Fibroblast of skin of right biceps (primary cell): ENCODE data around the gene SUPT16H.
"Not testable (repeated sequence)": the region's sequence is repeated elsewhere in the genome, so short reads cannot be mapped to it uniquely, and the experiment has no call there.

ENCODE experiments used
- DNase-seq: peaks from one replicate; pipeline ENCODE4 v3.0.0-alpha.2; 2013

SUPT16H gene

GRCh38 chr14:21356511-21356910 lies 27.3 kb downstream of the SUPT16H start:
- DNase-seq, result no peak

- no peak for DNase-seq
Measured at GRCh38 chr14:21352587-21352986, 31.2 kb downstream of the SUPT16H start.

- no peak for DNase-seq
Measured at GRCh38 chr14:21350539-21350938, 33.3 kb downstream of the SUPT16H start.

- no peak for DNase-seq
Measured at GRCh38 chr14:21347201-21347600, 36.6 kb downstream of the SUPT16H start.

- peak; percentile 7 for DNase-seq
Measured at GRCh38 chr14:21346532-21347135, 37.2 kb downstream of the SUPT16H start.

GRCh38 chr14:21343035-21343794 lies 40.6 kb downstream of the SUPT16H start:
- no peak for DNase-seq

- no peak for DNase-seq
Measured at GRCh38 chr14:21334202-21334906, 49.5 kb downstream of the SUPT16H start.

- no peak for DNase-seq
Measured at GRCh38 chr14:21332950-21333349, 50.9 kb downstream of the SUPT16H start.

- DNase-seq, result no peak
Measured at GRCh38 chr14:21326972-21327371, 56.8 kb downstream of the SUPT16H start.

- no peak for DNase-seq
Measured at GRCh38 chr14:21322716-21323115, 61.1 kb downstream of the SUPT16H start.

GRCh38 chr14:21320913-21321312 lies 62.9 kb downstream of the SUPT16H start:
- no peak for DNase-seq

GRCh38 chr14:21317398-21317797 lies 66.4 kb downstream of the SUPT16H start:
- DNase-seq, result no peak

GRCh38 chr14:21313512-21313911 lies 70.3 kb downstream of the SUPT16H start:
- no peak for DNase-seq

- no peak for DNase-seq
Measured at GRCh38 chr14:21311614-21312013, 72.2 kb downstream of the SUPT16H start.

- no peak for DNase-seq
Measured at GRCh38 chr14:21309956-21310355, 73.9 kb downstream of the SUPT16H start.

- no peak for DNase-seq
Measured at GRCh38 chr14:21309238-21309636, 74.6 kb downstream of the SUPT16H start.

GRCh38 chr14:21308479-21309237 lies 75.2 kb downstream of the SUPT16H start:
- peak; percentile 51 for DNase-seq

GRCh38 chr14:21308132-21308478 lies 75.7 kb downstream of the SUPT16H start:
- DNase-seq, result no peak

- DNase-seq, result no peak
Measured at GRCh38 chr14:21307637-21308036, 76.2 kb downstream of the SUPT16H start.

GRCh38 chr14:21302836-21303140 lies 81.0 kb downstream of the SUPT16H start:
- not testable (repeated sequence) for DNase-seq

- no peak for DNase-seq
Measured at GRCh38 chr14:21302013-21302835, 81.6 kb downstream of the SUPT16H start.
